Fibroblast of villous mesenchyme (primary cell): ENCODE results near the gene STUB1. TPM values are rescaled to one million over a fixed set of nuclear protein-coding genes. Genes with fewer than 3 reads are reported as not detected.
"Not testable (repeated sequence)": the region's sequence is repeated elsewhere in the genome, so short reads cannot be mapped to it uniquely, and the experiment has no call there.

Experiments used
- DNase-seq: peaks from one replicate; pipeline ENCODE4 v3.0.0-alpha.2; 2010; ENCODE audit warnings: low read depth
- H3K4me3 ChIP-seq: 2 replicates; pipeline ENCODE4 v1.5.1; 2011; ENCODE audit warnings: low read depth, mild to moderate bottlenecking, low read length
- CTCF ChIP-seq: IDR thresholded peaks from 2 replicates; pipeline ENCODE4 v1.5.1; 2012; ENCODE audit warnings: low read depth, mild to moderate bottlenecking, low read length; ENCODE audit not compliant: insufficient read depth
- total RNA-seq: library from RNA; depleted of rRNA; stranded (reverse); fragments of >200 nt; gene quantifications from 2 replicates; pipeline ENCODE4 v1.2.3, GENCODE V29; 2012

Gene STUB1
- total RNA-seq, 1 donor = 100 TPM

- no peak overlapping the region for H3K4me3 ChIP-seq
- peak; percentile 40 for DNase-seq
- TF ChIP-seq CTCF = peak; percentile 61
These were observed 5.8 kb downstream of the STUB1 start for GRCh38 chr16:685967-686366.

GRCh38 chr16:686459-687260 is 6.5 kb downstream of the STUB1 start:
- no peak for TF ChIP-seq CTCF

GRCh38 chr16:687499-687898 is 7.3 kb downstream of the STUB1 start:
- no peak overlapping the region for H3K4me3 ChIP-seq
- TF ChIP-seq CTCF = no peak
- DNase-seq = no peak

More at GRCh38 chr16:686459-687260, 6.5 kb downstream of the STUB1 start:
- H3K4me3 ChIP-seq = no peak overlapping the region
- no peak for DNase-seq

- no peak for DNase-seq
- H3K4me3 ChIP-seq = peak overlapping the region; percentile 90
- TF ChIP-seq CTCF = no peak
These were observed 9.1 kb downstream of the STUB1 start for GRCh38 chr16:689175-689897.

- H3K4me3 ChIP-seq, DNase-seq: not testable (repeated sequence)
These were observed 11.0 kb downstream of the STUB1 start for GRCh38 chr16:691242-691641.

- H3K4me3 ChIP-seq = no peak overlapping the region
- DNase-seq = no peak
- TF ChIP-seq CTCF = no peak
These were observed 12.3 kb downstream of the STUB1 start for GRCh38 chr16:692356-693108.

GRCh38 chr16:693364-693763 is 13.2 kb downstream of the STUB1 start:
- H3K4me3 ChIP-seq = no peak overlapping the region
- DNase-seq = no peak
- TF ChIP-seq CTCF = no peak
